CD14-positive monocyte (primary cell): ENCODE results near the gene PIK3R1. TPM values are rescaled to one million over a fixed set of nuclear protein-coding genes. Genes with fewer than 3 reads are reported as not detected.

Experiments
- DNase-seq, 3 donors: peaks; one replicate each; pipeline ENCODE4 v3.0.0-alpha.2; 2011 to 2022
- H2AFZ ChIP-seq: 2 replicates; pipeline ENCODE4 v1.6.0; 2012; ENCODE audit warnings: mild to moderate bottlenecking, low read depth, low read length, inconsistent platforms; ENCODE audit not compliant: insufficient read depth, poor library complexity, severe bottlenecking
- H3K27ac ChIP-seq, 2 donors: 1 replicate in 1 of 2; 2 replicates in 1 of 2; pipeline ENCODE4 v1.5.1; 2012 to 2013; ENCODE audit warnings: low read length in 2 of 2, control low read depth in 1 of 2, inconsistent platforms in 1 of 2, low read depth in 1 of 2, mild to moderate bottlenecking in 1 of 2
- H3K27me3 ChIP-seq, 2 donors: one replicate each; pipeline versions ENCODE4 v1.6.0 to v1.6.1; 2011 to 2013; ENCODE audit warnings: low read length in 2 of 2; ENCODE audit not compliant: control insufficient read depth in 2 of 2, insufficient read depth in 2 of 2
- H3K36me3 ChIP-seq, 2 donors: replicated peaks in 1 of 2; 1 replicate in 1 of 2; 2 replicates in 1 of 2; pipeline versions ENCODE4 v1.5.1 to v1.6.1; 2012 to 2013; ENCODE audit warnings: low read length in 2 of 2, control low read depth in 1 of 2, inconsistent platforms in 1 of 2, mild to moderate bottlenecking in 1 of 2; ENCODE audit not compliant: insufficient read depth in 2 of 2, control insufficient read depth in 1 of 2
- H3K4me1 ChIP-seq, 2 donors: 1 replicate in 1 of 2; 2 replicates in 1 of 2; pipeline versions ENCODE4 v1.5.1 to v1.6.1; 2012 to 2013; ENCODE audit warnings: low read length in 2 of 2, control low read depth in 1 of 2, inconsistent platforms in 1 of 2, mild to moderate bottlenecking in 1 of 2, moderate library complexity in 1 of 2; ENCODE audit not compliant: insufficient read depth in 2 of 2, control insufficient read depth in 1 of 2
- H3K4me2 ChIP-seq: replicated peaks from 2 replicates; pipeline ENCODE3; 2012; ENCODE audit warnings: low read length, moderate library complexity, mild to moderate bottlenecking; ENCODE audit not compliant: poor library complexity, severe bottlenecking; ENCODE audit errors: extremely low read depth
- H3K4me3 ChIP-seq, 3 experiments: fragments of 200-600 bp in 1 of 3; sonication (generic) in 1 of 3; replicated peaks in 1 of 3; 1 replicate in 2 of 3; 2 replicates in 1 of 3; pipeline ENCODE4 v1.5.1; 2011 to 2013; ENCODE audit warnings: low read length in 3 of 3, mild to moderate bottlenecking in 3 of 3, control low read depth in 2 of 3, low read depth in 2 of 3, inconsistent platforms in 1 of 3, moderate library complexity in 1 of 3
- H3K79me2 ChIP-seq: 2 replicates; pipeline ENCODE4 v1.6.0; 2012; ENCODE audit warnings: mild to moderate bottlenecking, control low read depth, inconsistent platforms, low read length, moderate library complexity; ENCODE audit not compliant: insufficient read depth
- H3K9ac ChIP-seq: 2 replicates; pipeline ENCODE4 v1.6.0; 2017; ENCODE audit warnings: low read length, mild to moderate bottlenecking; ENCODE audit not compliant: insufficient read depth, poor library complexity, severe bottlenecking
- H3K9me3 ChIP-seq, 2 donors: replicated peaks in 1 of 2; 1 replicate in 1 of 2; 2 replicates in 1 of 2; pipeline versions ENCODE4 v1.5.1 to v1.6.1; 2012 to 2013; ENCODE audit warnings: low read length in 2 of 2, control low read depth in 1 of 2; ENCODE audit not compliant: control insufficient read depth in 1 of 2, insufficient read depth in 1 of 2
- H4K20me1 ChIP-seq: 2 replicates; pipeline ENCODE4 v1.6.0; 2012; ENCODE audit warnings: mild to moderate bottlenecking, low read length, control low read depth, moderate library complexity; ENCODE audit not compliant: insufficient read depth
- H3K27ac Mint-ChIP-seq, 7 donors: one replicate each; pipeline ENCODE4 v1.8.0; 2020; ENCODE audit warnings: mild to moderate bottlenecking in 7 of 7, mixed read lengths in 7 of 7, moderate library complexity in 6 of 7, inconsistent platforms in 2 of 7
- H3K27me3 Mint-ChIP-seq, 3 donors: one replicate each; pipeline ENCODE4 v1.8.0; 2021 to 2022; ENCODE audit warnings: low read depth in 3 of 3, mild to moderate bottlenecking in 3 of 3, mixed read lengths in 3 of 3, moderate library complexity in 3 of 3, inconsistent platforms in 1 of 3
- H3K36me3 Mint-ChIP-seq, 2 donors: one replicate each; pipeline ENCODE4 v1.8.0; 2020; ENCODE audit warnings: mixed read lengths in 2 of 2, inconsistent platforms in 1 of 2, mild to moderate bottlenecking in 1 of 2
- H3K4me1 Mint-ChIP-seq: one replicate; pipeline ENCODE4 v1.8.0; 2020; ENCODE audit warnings: mild to moderate bottlenecking, mixed read lengths
- H3K4me3 Mint-ChIP-seq, 2 donors: one replicate each; pipeline ENCODE4 v1.8.0; 2020; ENCODE audit warnings: mild to moderate bottlenecking in 2 of 2, mixed read lengths in 2 of 2, moderate library complexity in 1 of 2
- H3K9me3 Mint-ChIP-seq, 7 donors: one replicate each; pipeline ENCODE4 v1.8.0; 2020 to 2022; ENCODE audit warnings: mixed read lengths in 7 of 7, mild to moderate bottlenecking in 6 of 7, moderate library complexity in 6 of 7, inconsistent platforms in 2 of 7
- WGBS: methylation state at CpG from one replicate; pipeline ENCODE4 v1.1.5; 2013; ENCODE audit warnings: missing lambda C conversion rate; ENCODE audit not compliant: insufficient coverage; 5-methylcytosine and 5-hydroxymethylcytosine counted together
- intact Hi-C, 2 donors: fragments of 100-400 bp; cut with micrococcal nuclease; formaldehyde crosslinking; loops; one replicate each; pipeline versions ENCODE4 v1.15.0 to v1.15.1; 2023
- polyA plus RNA-seq, 3 donors: library from polyadenylated mRNA; depleted of rRNA in 1 of 3; unstranded in 2 of 3; stranded (reverse) in 1 of 3; fragments of 300-500 nt in 2 of 3; fragments of >200 nt in 1 of 3; fragmentation: Illumina TruSeq in 2 of 3; gene quantifications; 1 replicate in 2 of 3; 2 replicates in 1 of 3; pipeline ENCODE4 v1.2.3, GENCODE V29; 2012 to 2021
- TF ChIP-seq, protein P1 (sequence below): fragments of 200-600 bp; IDR thresholded peaks from one replicate; pipeline ENCODE4 v1.8.0; 2022; ENCODE audit warnings: antibody characterized with exemption, mild to moderate bottlenecking

Gene PIK3R1
- polyA plus RNA-seq, 3 donors = 9.5 to 25.5 (median 10.5) TPM

DNA sequence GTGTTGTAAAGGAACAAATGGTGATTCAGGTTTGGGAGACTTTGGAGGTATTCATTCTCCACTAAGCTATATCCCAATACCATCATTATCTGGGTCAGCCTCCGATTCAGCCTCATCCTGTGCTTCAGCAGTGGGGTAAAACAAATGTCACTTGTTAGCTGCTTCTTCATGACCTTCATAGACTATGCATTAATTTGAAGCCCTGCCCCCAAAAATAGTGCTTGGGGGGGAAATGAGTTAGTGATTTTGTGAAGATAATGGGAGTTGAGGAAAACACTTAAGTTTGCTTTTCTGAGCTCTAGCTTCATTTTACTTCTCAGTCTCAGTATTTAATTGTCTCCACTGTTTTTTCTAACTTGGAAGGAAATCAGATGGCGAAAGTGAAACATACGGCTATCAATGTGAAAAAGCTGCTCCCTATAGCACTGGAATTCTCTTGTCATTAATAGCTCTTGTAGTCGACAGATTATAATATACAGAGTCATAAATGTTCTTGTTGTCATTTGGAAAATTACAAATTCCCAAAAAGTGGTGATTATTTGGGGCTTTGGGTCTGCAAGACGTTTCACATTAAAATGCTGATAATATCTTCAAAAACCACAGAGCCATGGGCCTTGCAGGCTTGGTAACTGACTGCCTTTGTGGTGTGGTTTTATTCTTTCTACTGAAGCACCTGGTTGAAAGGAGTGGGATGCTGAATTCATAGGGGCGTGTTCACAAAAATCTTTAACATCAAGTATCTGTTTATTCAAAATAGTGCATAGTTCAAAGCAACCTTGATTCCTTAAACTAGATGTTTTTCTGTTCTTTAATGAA is 40.0 kb downstream of the PIK3R1 start:
- H3K9me3 ChIP-seq = no peaks in the 10 kb centered on the region
- H3K9ac ChIP-seq = no peak overlapping the region
- H3K27me3 Mint-ChIP-seq = no peaks in the 10 kb centered on the region
- peaks cover 26 to 28% of the 10 kb centered on the region in 2 donors for H3K36me3 Mint-ChIP-seq
- no peak overlapping the region for H2AFZ ChIP-seq
- no CpG with 5 or more reads among the region's 6 CpGs for WGBS
- peak overlapping the region in 1 of 3 experiments; percentile 12 for H3K4me3 ChIP-seq
- DNase-seq = peak in 1 of 3 donors; percentile 19
- peaks cover 49% of the 10 kb centered on the region for H3K4me1 Mint-ChIP-seq
- H3K27ac Mint-ChIP-seq = peak overlapping the region in 4 of 7 donors; percentile 14 to 60 (median 32)
- H4K20me1 ChIP-seq = peaks cover 100% of the 10 kb centered on the region
- no peak overlapping the region for H3K4me3 Mint-ChIP-seq
- intact Hi-C loops = loop anchor here in 1 of 2 donors (10.0 kb wide), 1 partner anchor 1011 kb away; no protein-coding TSS in a partner anchor
- H3K4me2 ChIP-seq = no peak overlapping the region
- peaks cover 0 to 2% (median 0%) of the 10 kb centered on the region in 7 donors for H3K9me3 Mint-ChIP-seq
- H3K27ac ChIP-seq = peak overlapping the region in 1 of 2 donors; percentile 57
- TF ChIP-seq, protein P1, sequence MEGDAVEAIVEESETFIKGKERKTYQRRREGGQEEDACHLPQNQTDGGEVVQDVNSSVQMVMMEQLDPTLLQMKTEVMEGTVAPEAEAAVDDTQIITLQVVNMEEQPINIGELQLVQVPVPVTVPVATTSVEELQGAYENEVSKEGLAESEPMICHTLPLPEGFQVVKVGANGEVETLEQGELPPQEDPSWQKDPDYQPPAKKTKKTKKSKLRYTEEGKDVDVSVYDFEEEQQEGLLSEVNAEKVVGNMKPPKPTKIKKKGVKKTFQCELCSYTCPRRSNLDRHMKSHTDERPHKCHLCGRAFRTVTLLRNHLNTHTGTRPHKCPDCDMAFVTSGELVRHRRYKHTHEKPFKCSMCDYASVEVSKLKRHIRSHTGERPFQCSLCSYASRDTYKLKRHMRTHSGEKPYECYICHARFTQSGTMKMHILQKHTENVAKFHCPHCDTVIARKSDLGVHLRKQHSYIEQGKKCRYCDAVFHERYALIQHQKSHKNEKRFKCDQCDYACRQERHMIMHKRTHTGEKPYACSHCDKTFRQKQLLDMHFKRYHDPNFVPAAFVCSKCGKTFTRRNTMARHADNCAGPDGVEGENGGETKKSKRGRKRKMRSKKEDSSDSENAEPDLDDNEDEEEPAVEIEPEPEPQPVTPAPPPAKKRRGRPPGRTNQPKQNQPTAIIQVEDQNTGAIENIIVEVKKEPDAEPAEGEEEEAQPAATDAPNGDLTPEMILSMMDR = no peak
- peaks cover 0 to 21% of the 10 kb centered on the region in 2 donors for H3K36me3 ChIP-seq
- peaks cover 100% of the 10 kb centered on the region for H3K79me2 ChIP-seq
- peaks cover 21 to 24% of the 10 kb centered on the region in 2 donors for H3K4me1 ChIP-seq
- H3K27me3 ChIP-seq = no peaks in the 10 kb centered on the region

DNA sequence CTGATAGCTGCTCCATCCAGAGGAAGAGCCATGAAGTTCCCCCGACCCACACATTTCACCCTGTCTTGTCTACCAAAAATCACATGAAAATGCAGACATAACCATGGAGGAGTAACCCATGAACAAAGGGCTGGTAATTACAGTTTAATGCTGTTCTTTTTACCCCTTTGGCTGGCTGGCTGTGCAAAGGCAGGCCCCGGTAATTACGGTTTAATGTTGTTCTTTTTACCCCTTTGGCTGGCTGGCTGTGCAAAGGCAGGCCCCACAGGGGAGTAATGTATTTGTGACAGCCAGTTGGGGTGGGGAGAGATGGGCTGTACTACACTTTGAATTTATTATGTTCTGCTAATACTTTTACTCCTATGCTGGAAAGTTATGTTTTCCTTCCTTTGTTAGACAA is 41.7 kb downstream of the PIK3R1 start:
- Mint-ChIP-seq H3K4me1 (peaks cover 43% of the 10 kb centered on the region), H3K36me3 (peaks cover 22 to 24% of the 10 kb centered on the region in 2 donors), H3K27ac (peak overlapping the region in 4 of 7 donors; percentile 11 to 85 (median 62)), H3K4me3 (no peak overlapping the region), H3K27me3 (no peaks in the 10 kb centered on the region), H3K9me3 (peaks cover 0 to 2% (median 0%) of the 10 kb centered on the region in 7 donors)
- Histone ChIP-seq H3K27me3 (no peaks in the 10 kb centered on the region), H3K4me3 (no peak overlapping the region), H3K36me3 (peaks cover 0 to 23% of the 10 kb centered on the region in 2 donors), H4K20me1 (peaks cover 98% of the 10 kb centered on the region), H3K9me3 (no peaks in the 10 kb centered on the region), H3K79me2 (peaks cover 95% of the 10 kb centered on the region), H3K4me1 (peaks cover 5 to 23% of the 10 kb centered on the region in 2 donors), H3K4me2 (no peak overlapping the region), H3K9ac (no peak overlapping the region), H3K27ac (peak overlapping the region in 1 of 2 donors; percentile 7), H2AFZ (no peak overlapping the region)
- DNase-seq = no peak
- intact Hi-C loops = loop anchor here in 1 of 2 donors (10.0 kb wide), 1 partner anchor 1012 kb away; no protein-coding TSS in a partner anchor
- TF ChIP-seq, protein P1 = no peak
- 67% methylated on average over 1 of the region's 3 CpGs for WGBS
